CD1c-positive myeloid dendritic cell (primary cell): ENCODE measurements around the gene MXD4.
"Not testable (repeated sequence)": the region's sequence is repeated elsewhere in the genome, so short reads cannot be mapped to it uniquely, and the experiment has no call there.

Experiments
- DNase-seq: peaks from one replicate; pipeline ENCODE4 v3.0.0-alpha.2; 2016; ENCODE audit errors: extremely low spot score

Gene MXD4

GRCh38 chr4:2219233-2219760 is 42.6 kb downstream of the MXD4 start:
- no peak for DNase-seq

GRCh38 chr4:2218436-2218835 is 43.5 kb downstream of the MXD4 start:
- no peak for DNase-seq

- DNase-seq: no peak
Measured at GRCh38 chr4:2217726-2218125, 44.2 kb downstream of the MXD4 start.

GRCh38 chr4:2212831-2213230 is 49.1 kb downstream of the MXD4 start:
- no peak for DNase-seq

GRCh38 chr4:2202789-2203188 is 59.1 kb downstream of the MXD4 start:
- DNase-seq: not testable (repeated sequence)
